ENCODE measurements around the gene KIAA1217. TPM values are rescaled to one million over a fixed set of nuclear protein-coding genes. Genes with fewer than 3 reads are reported as not detected.

The KIAA1217 gene
- total RNA-seq, 1 donor from 2014 or later: 54.3 TPM

DNA sequence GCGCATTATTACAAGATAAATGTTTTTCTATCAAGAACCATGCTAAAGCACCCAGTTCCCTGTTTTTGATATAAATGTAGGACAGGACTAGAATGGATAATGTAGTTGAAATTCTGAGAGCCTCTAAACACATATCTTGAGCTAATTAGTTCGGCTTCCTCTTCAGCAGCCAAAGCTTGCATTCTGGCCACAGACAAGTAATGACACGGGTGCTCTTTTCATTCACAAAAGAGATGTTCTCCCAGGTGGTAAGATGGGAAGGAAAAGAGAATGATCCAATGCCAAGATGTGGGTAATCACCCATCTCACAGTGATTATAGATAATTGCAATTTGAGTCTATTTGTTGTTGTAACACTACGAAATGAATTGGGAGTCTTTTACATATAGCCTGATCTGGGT lies 246.5 kb downstream of the KIAA1217 start:
- intact Hi-C loops (cut with DNase I): no loop called here
- Histone ChIP-seq H3K4me1 (peaks cover 20% of the 10 kb centered on the region), H3K27ac (no peak overlapping the region)

DNA sequence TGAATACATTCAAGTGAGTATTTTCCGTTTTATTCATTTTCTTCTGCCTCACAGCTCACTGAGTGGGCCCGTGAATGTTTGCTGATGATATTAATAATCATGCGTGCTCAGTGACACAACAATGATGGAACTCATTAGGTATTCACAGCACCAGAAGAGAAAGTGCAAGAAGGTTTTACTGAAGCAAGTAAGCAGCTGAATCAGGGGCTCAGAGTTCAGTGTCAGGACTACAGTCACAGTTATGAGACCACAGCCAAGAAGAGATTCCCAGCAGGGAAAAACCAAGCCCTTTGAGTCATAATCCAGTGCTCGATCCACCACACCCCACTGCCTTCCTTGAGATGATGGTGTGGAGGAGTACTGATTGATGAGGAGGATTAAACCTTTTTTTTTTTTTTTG lies 247.4 kb downstream of the KIAA1217 start:
- H3K27me3 ChIP-seq: no peaks in the 10 kb centered on the region
- H3K27ac ChIP-seq: no peak overlapping the region
- no peak for DNase-seq (ENCODE audit: extremely low spot score in 2 of 2)
- no peaks in the 10 kb centered on the region for H3K9me3 ChIP-seq
- TF ChIP-seq, protein P1, sequence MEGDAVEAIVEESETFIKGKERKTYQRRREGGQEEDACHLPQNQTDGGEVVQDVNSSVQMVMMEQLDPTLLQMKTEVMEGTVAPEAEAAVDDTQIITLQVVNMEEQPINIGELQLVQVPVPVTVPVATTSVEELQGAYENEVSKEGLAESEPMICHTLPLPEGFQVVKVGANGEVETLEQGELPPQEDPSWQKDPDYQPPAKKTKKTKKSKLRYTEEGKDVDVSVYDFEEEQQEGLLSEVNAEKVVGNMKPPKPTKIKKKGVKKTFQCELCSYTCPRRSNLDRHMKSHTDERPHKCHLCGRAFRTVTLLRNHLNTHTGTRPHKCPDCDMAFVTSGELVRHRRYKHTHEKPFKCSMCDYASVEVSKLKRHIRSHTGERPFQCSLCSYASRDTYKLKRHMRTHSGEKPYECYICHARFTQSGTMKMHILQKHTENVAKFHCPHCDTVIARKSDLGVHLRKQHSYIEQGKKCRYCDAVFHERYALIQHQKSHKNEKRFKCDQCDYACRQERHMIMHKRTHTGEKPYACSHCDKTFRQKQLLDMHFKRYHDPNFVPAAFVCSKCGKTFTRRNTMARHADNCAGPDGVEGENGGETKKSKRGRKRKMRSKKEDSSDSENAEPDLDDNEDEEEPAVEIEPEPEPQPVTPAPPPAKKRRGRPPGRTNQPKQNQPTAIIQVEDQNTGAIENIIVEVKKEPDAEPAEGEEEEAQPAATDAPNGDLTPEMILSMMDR (IDR thresholded peaks at IDR 0.05): no peak
- TF ChIP-seq POLR2AphosphoS5 (IDR thresholded peaks at IDR 0.05; ENCODE audit: insufficient read depth in 1 of 2, low read depth in 1 of 2): no peak
- no peak for TF ChIP-seq POLR2A (IDR thresholded peaks at IDR 0.05)
- intact Hi-C loops (cut with DNase I): no loop called here
- no peaks in the 10 kb centered on the region for H3K36me3 ChIP-seq
- no peak overlapping the region for H3K4me3 ChIP-seq
- peaks cover 19% of the 10 kb centered on the region for H3K4me1 ChIP-seq

More for the DNA sequence above, 246.5 kb downstream of the KIAA1217 start:
- Histone ChIP-seq H3K27me3 (no peaks in the 10 kb centered on the region), H3K36me3 (no peaks in the 10 kb centered on the region), H3K4me3 (no peak overlapping the region), H3K9me3 (no peaks in the 10 kb centered on the region)
- TF ChIP-seq, protein P1 (IDR thresholded peaks at IDR 0.05): no peak
- TF ChIP-seq POLR2AphosphoS5 (IDR thresholded peaks at IDR 0.05; ENCODE audit: insufficient read depth in 1 of 2, low read depth in 1 of 2): no peak
- TF ChIP-seq POLR2A (IDR thresholded peaks at IDR 0.05): no peak
- DNase-seq (ENCODE audit: extremely low spot score in 2 of 2): no peak

DNA sequence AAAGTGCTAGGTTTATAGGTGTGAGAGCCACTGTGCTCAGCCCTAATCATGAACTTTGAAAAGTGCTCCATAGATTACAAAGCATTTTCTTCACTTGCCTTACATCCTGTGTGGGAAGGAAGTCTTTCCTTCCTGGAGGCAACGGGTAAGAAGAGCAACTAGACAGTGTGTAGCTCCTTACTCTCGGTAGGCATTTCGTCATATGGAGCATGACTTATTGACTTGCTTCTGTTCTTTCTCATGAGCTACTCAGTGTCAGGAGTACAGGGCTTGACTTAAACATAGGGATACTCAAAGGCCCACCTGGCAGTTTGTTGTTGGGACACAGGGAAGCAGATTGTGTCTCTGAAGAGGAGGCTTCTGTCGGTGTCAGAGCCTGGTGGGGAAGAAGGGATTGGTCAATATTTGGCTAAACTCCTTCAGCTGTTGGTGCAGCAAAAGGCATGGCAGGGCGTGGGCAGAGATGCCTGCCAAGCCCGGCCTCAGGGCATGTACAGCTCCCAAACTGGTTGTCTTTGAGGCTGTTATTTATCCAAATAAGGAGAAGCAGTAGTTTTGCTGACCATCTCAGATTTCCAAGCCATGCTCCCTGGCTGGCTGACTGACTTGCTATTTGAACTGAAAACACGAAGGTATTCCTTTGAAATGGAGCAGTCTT lies 248.9 kb downstream of the KIAA1217 start:
- no peak overlapping the region for H3K4me3 ChIP-seq
- peak overlapping the region; percentile 37 for H3K27ac ChIP-seq
- H3K36me3 ChIP-seq: no peaks in the 10 kb centered on the region
- H3K27me3 ChIP-seq: no peaks in the 10 kb centered on the region
- peaks cover 24% of the 10 kb centered on the region for H3K4me1 ChIP-seq
- no peak for DNase-seq (ENCODE audit: extremely low spot score in 2 of 2)
- intact Hi-C loops (cut with DNase I): no loop called here
- TF ChIP-seq, protein P1 (IDR thresholded peaks at IDR 0.05): no peak
- TF ChIP-seq POLR2AphosphoS5 (IDR thresholded peaks at IDR 0.05; ENCODE audit: insufficient read depth in 1 of 2, low read depth in 1 of 2) (no peak), POLR2A (IDR thresholded peaks at IDR 0.05) (no peak)
- H3K9me3 ChIP-seq: no peaks in the 10 kb centered on the region

DNA sequence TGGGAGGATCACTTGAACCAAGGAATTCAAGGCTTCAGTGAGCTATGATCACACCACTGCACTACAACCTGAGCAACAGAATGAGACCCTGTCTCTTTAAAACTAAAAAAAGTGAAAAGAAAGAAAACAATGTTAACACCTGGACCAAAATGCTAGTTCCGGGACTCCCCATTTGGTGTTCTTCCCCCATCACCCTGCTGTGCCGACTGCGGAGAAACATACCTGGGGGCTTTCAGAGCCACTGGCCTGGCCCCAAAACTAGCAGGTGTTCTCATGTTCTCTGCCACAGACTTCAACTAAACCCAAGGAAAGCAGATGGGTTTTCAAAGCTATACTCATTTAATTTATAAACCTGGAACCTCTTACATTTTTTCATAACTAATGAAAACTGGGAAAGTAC lies 250.9 kb downstream of the KIAA1217 start:
- DNase-seq (ENCODE audit: extremely low spot score in 2 of 2): no peak
- H3K4me1 ChIP-seq: peaks cover 45% of the 10 kb centered on the region
- H3K36me3 ChIP-seq: no peaks in the 10 kb centered on the region
- intact Hi-C loops (cut with DNase I): no loop called here
- TF ChIP-seq POLR2AphosphoS5 (IDR thresholded peaks at IDR 0.05; ENCODE audit: insufficient read depth in 1 of 2, low read depth in 1 of 2): no peak
- no peak for TF ChIP-seq POLR2A (IDR thresholded peaks at IDR 0.05)
- TF ChIP-seq, protein P1 (IDR thresholded peaks at IDR 0.05): no peak
- H3K27ac ChIP-seq: no peak overlapping the region
- H3K4me3 ChIP-seq: no peak overlapping the region
- no peaks in the 10 kb centered on the region for H3K27me3 ChIP-seq
- no peaks in the 10 kb centered on the region for H3K9me3 ChIP-seq

DNA sequence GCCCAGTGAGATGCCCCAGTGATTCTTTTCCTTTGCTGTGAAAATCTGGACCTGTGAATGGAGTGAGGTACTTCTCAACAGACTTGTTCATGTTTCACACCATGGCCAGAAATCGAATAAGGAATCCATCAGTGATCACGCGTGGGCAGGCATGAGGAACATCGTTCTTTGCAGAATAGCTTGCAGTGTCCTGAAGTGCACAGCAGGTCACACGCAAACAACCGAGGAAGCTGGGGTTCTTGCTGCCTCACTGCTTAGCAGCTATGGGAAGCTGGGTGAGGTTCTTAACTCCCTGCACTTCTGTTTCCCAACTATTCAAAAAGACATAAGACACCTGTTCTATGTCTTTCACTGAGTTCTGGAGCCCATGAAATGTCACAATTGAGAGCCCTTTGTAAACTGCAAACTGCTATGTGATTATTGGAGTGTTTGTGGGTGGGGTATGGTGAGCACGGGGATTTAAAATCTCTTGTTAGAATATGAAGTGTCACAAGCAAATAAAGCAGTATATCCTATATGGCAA lies 253.4 kb downstream of the KIAA1217 start:
- Histone ChIP-seq H3K27me3 (no peaks in the 10 kb centered on the region), H3K9me3 (no peaks in the 10 kb centered on the region), H3K4me1 (peaks cover 50% of the 10 kb centered on the region), H3K4me3 (no peak overlapping the region), H3K27ac (no peak overlapping the region), H3K36me3 (no peaks in the 10 kb centered on the region)
- DNase-seq (ENCODE audit: extremely low spot score in 2 of 2): no peak
- intact Hi-C loops (cut with DNase I): no loop called here
- TF ChIP-seq POLR2A (IDR thresholded peaks at IDR 0.05): no peak
- no peak for TF ChIP-seq POLR2AphosphoS5 (IDR thresholded peaks at IDR 0.05; ENCODE audit: insufficient read depth in 1 of 2, low read depth in 1 of 2)
- TF ChIP-seq, protein P1 (IDR thresholded peaks at IDR 0.05): no peak
